GM21723 (cell line): ENCODE data around the gene COPS2.
A peak's percentile ranks its signal among the peaks of the same experiment; 100 is the strongest.

Experiments
- ATAC-seq: cut with Tn5 transposase; IDR thresholded peaks from one replicate; pipeline ENCODE4 v1.9.1; 2021; ENCODE audit warnings: mild to moderate bottlenecking, moderate library complexity; ENCODE audit not compliant: unreplicated experiment

Gene COPS2

DNA sequence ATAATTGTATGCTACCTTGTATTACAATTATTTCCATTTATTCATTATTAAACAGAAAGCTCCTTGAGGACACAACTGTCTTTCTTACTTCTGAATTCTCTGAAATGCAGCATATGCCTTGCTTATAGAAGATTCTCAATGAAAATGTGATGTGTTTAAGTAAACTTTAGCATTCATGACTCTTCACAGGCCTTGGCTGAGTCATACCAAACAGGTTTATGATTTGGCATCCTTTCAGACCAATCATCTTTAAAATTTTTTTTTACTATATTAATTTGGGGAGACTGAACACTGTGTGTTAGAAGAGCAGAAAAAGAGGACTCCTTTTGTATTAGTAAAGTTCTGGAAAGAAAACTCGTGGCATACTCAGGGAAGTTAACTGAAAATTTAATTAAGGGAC lies 8.3 kb upstream of the COPS2 start:
- no peak for ATAC-seq

DNA sequence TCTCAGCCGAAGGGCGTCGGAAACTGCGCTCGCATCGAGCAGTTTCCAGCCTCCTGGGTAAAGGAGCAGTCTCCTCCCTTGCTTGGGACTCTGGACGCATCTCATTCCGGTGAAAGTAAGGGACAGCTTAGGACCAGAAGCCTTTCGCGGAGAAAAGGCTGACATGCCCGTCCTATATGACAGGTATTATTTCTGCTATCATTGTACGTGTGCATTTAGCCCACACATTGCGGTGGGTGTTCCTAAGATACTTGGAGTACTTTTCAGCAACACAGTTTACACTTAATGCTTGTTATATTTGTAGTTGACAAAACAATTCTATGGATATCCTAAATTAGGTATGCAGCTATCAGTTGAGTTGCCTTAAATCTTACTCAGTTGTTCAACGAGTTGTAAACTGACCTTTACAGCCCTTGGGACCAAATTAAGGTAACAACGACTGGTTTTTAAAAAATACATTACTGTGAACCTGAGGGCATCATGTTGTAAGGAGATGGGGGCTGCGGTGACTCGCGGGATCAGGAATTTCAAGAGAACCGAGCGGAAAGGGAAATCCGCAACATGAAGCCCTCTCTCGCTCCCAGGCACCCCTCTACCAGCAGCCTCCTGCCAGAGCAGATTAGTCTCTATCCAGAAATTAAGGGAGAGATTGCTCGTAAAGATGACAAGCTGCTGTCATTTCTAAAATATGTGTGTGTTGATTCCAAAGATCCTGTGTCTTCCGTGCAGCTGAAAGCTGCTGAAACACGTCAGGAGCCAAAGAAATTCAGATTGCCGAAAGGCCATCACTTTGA lies 632 bp upstream of the COPS2 start:
- peak; percentile 0 for ATAC-seq

GRCh38 chr15:49154799-49155109 lies 645 bp downstream of the COPS2 start:
- ATAC-seq = peak; percentile 9

DNA sequence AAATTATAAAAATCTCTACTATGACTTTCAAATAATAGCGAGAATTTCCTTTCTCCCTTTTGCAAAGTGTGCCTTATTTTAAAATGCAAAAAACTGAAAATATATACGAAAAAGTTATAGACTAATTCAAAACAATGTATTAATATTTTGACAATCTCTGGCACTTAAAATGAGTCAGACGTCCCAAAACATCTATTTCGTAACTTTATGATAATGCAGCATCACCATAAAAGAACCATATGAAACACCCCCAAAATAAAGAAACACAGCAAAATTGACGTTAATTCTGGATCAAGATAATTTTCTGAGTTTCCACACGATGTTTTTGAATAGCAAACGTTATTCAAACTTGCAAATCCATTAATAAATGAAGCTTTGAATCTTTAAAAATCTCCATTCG lies 1.0 kb downstream of the COPS2 start:
- no peak for ATAC-seq

GRCh38 chr15:49152552-49153312 lies 2.7 kb downstream of the COPS2 start:
- ATAC-seq = no peak

- no peak for ATAC-seq
Measured at GRCh38 chr15:49151831-49152230, 3.6 kb downstream of the COPS2 start.

- ATAC-seq = no peak
Measured at GRCh38 chr15:49148727-49149126, 6.7 kb downstream of the COPS2 start.

GRCh38 chr15:49148298-49148697 lies 7.1 kb downstream of the COPS2 start:
- ATAC-seq = no peak

DNA sequence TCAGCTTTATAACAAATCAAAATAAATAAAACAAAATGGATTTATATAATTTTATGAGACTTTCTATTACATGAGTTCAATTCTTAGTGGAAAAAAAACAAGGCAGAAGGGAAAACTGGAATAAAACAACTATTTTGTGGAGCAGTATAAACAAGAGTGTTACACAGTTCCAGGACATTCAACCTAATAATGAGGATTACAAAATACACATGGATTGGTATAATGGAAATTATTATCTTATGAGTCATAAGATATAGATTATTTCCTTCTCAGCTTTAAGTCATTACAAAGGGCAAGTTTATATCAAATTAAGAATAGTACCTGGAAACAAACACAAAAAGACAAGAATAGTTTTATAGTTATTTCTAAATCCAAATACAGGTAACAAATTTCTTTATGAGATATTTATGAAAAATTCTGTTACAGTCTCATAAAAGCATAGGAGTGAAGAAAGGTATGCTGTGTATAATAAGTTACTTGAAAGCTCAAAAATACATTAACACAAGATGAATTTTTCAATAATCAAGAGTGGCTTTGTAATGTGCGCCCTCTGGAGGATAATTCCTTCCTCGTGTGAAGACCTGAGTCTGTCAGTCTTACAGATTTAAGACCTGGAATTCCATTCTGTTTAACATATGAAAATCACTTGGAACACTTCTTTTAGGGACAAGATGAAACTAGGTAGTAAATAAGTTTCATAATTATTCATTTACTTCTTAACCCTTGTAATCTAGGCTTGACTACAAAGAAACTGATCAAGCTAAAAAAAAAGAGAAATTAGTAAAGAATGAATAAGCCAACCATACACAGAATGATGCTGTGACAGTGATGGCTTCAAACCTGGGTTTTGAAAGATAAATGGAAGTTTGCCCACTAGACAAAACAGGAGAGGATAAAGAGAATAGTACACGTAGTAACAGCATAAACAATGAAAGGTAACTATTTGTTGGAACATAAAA lies 9.5 kb downstream of the COPS2 start:
- ATAC-seq = no peak

DNA sequence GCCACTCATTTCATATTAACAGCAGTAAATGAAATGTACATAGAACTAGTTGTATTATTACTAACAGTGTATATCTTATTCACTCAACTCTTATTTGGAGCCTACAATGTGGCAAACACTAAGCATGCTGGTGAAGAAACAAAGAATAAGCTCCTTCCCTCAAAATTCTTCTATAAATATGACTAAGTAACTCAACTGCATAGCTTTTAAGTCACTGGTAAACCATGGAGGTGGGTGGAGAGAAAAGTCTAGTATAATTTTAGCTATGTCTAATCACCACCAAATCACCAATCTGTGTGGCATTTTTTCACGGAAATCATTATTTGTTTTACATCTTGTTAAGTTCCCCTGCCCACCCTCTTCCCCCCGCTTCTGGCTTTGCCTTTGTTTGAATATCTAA lies 17.5 kb downstream of the COPS2 start:
- no peak for ATAC-seq

DNA sequence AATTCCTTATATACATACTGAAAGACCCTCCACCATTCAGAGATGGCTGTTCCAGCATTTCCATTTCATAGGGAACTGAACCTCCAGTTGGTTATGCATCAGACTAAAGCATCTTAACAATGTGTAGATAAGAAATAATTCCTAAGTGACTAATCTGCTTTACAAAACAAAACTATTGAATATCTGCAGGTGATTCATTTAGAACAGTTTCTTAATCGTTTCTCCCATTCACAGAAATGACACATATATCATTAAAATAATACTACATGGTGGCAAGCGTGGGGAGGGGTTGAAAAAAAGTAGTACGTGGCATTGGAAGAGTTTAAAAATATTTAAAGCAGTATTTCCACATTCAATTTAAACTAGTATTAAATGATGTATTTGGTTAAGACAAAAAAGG lies 19.5 kb downstream of the COPS2 start:
- ATAC-seq = no peak

DNA sequence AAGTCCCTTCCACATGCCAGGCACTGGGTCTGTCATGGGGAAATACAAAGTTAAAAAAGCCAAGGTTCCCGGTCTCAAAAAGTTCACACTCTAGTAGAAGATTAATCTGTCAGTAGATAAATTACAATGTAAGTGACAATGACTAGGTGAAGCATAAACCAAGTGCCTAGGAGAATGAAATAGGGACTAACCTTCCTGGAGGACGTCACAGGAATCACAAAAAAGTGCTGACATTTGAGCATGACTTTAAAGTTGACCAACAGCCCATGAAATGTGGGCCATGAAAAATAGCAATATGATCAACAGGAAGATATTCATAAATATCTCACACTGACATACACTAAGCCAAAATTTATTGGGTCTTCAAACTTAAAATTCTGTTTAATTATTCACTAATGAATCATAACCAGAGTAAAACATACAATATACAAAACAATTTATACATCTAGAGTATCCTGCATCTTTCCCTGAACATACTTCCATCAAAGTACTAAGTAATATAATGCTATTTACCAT lies 20.0 kb downstream of the COPS2 start:
- ATAC-seq = no peak

DNA sequence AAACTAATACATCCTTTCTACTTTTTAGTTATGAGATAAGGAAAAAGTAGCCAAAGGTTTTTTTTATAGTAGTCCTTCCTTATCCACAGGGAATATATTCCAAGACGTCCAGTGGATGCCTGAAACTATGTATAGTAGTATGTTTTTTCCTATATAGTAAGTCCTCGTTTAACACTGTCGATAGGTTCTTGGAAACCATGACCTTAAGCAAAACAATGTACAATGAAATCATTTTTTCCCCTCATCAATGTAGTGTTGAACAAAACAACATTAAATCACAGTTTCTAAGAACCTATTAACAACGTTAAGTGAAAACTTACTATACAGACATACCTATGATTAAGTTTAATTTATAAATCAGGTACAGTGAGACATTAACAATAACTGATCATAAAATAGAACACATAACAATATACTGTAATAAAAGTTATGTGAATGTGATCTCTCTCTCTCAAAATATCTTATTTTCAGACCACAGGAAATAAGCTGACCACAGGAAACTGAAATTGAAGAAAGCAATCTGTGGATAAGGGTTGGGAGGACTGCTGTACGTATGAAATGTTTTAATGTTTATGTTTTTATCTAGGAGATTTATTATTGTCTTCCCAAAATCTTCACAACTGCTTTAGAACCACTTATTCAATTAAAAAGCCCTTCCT lies 20.6 kb downstream of the COPS2 start:
- ATAC-seq = no peak

DNA sequence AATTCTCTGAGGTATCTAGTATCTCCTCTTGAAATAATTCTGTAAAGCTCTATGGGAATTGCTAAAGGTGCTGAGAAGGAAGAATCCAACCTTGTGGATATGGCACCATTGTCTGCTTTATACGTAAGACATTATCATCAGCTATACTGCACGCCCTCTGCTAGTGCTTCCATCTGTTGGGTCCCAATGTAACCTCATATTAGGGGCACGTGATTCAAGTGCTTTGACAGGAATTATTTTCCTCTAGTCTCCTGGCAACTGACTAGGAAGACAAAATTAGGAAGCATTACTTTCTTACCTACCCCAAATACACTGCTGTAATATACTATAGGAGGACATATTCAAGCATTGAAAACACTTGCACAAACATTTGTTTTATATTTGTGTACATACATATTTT lies 24.0 kb downstream of the COPS2 start:
- no peak for ATAC-seq

DNA sequence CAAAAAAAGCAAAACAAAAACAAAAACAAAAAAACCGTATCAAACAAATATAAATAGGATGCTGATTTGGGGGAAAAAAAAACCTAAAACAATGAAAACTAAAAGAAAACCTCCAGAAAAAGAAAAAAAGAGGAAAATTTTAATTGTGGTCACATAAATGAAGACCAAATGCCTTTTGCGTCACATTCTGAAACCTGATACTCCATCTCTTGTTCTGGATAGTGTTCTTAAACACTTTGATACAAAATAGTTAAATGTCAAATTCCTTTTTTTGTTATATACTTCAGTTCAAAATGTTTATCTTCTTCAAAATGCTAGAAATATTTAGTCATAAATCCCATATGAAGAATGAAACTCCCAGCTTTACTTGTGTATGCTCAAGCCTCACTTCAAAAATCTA lies 31.0 kb downstream of the COPS2 start:
- no peak for ATAC-seq

DNA sequence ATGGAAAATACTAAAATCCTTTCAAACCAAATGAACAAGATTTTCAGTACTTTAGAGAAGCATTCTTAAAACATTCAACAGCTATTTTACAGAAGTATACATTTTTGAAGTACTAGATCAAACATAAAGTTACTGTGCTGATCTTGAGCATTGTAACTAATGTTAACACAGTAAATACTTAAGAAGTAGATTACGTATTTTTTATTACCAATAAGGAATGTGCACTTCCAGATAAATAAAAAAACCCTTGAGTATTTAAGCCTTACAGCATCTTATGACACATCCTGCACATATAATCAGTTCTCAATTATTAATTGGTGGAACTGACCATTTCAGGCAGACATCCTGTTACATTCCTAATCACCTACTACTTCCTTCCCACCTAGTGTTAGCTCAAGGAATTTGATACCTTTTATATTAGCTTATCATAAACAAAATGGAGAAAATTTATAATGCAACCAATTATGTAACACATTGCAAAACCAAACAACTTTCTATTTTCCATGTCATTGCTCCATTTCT lies 32.8 kb downstream of the COPS2 start:
- ATAC-seq = no peak

- ATAC-seq = no peak
Measured at GRCh38 chr15:49121901-49122300, 33.5 kb downstream of the COPS2 start.

DNA sequence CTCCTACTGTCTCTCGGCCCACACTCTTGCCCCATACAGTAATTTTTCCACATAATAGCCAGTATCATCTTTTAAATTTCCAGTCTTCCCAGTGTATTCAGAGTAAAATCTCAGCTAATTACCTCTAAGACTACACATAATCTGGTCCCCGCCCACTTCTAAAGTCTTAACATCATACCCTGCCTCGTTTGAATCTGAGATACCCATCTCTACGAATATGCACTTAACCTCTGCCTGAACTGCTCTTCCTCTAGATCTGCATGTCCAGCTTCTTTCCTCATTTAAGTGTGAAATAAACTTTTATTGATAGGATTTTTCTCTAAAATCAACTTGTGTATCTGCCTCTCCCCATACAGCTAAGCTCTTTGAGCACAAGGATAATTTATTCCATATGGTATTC lies 34.6 kb downstream of the COPS2 start:
- no peak for ATAC-seq

DNA sequence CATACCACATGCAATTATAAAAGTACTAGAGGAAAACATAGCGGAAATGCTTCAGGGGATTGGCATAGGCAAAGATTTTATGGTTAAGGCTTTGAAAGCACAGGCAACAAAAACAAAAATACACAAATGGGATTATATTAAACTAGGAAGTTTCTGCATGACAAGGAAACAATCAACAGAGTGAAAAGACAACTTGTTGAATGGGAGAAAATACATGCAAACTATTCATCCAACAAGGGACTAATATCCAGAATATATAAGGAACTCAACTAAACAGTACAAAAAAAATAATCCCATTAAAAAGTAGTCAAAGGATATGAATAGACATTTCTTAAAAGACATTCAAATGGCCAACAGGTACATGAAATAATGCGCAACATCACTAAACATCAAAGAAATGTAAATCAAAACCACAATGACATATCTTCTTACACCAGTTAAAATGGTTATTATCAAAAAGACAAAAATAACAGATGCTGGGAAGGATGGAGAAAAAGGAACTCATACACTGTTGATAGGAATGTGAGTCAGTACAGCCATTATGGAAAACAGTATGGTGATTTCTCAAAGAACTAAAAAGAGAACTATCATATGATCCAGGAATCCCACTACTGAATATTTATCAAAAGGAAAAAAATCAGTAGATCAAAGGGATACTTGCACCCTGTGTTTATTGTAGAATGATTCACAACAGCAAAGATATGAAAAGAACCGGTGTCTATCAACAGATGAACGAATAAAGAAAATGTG lies 39.1 kb downstream of the COPS2 start:
- ATAC-seq = no peak

GRCh38 chr15:49115062-49115461 lies 40.3 kb downstream of the COPS2 start:
- ATAC-seq = no peak
